Activated CD4-positive, alpha-beta memory T cell treated with anti-CD3 and anti-CD28 coated beads for 36 hours (primary cell): Measurements from ENCODE around the gene ITGA5. TPM values are rescaled to one million over a fixed set of nuclear protein-coding genes. Genes with fewer than 3 reads are reported as not detected.

ENCODE experiments used
- CTCF ChIA-PET: fragments of 350-600 bp; sonication (Branson Sonifier 250); formaldehyde crosslinking; loops from one replicate; lab custom pipeline; 2021; ENCODE audit warnings: antibody characterized with exemption, inconsistent platforms; lab: Charles Lee
- POLR2A ChIA-PET: fragments of 350-600 bp; sonication (Branson Sonifier 250); formaldehyde crosslinking; loops from one replicate; lab custom pipeline; 2021; ENCODE audit warnings: antibody characterized with exemption; lab: Charles Lee
- DNase-seq: peaks from one replicate; pipeline ENCODE4 v3.0.0-alpha.2; 2020
- H3K27ac Mint-ChIP-seq: one replicate; pipeline ENCODE4 v1.8.0; 2021; ENCODE audit warnings: mixed read lengths
- H3K27me3 Mint-ChIP-seq: one replicate; pipeline ENCODE4 v1.8.0; 2021; ENCODE audit warnings: mixed read lengths
- H3K36me3 Mint-ChIP-seq: one replicate; pipeline ENCODE4 v1.8.0; 2021; ENCODE audit warnings: mixed read lengths
- H3K4me1 Mint-ChIP-seq: one replicate; pipeline ENCODE4 v1.8.0; 2021; ENCODE audit warnings: low read depth, mixed read lengths
- H3K4me3 Mint-ChIP-seq: one replicate; pipeline ENCODE4 v1.8.0; 2021; ENCODE audit warnings: mild to moderate bottlenecking, mixed read lengths
- H3K9me3 Mint-ChIP-seq: one replicate; pipeline ENCODE4 v1.8.0; 2021; ENCODE audit warnings: mixed read lengths
- intact Hi-C: fragments of 100-400 bp; cut with micrococcal nuclease; formaldehyde crosslinking; loops from one replicate; pipeline ENCODE4 v1.15.1; 2023
- total RNA-seq, 2 experiments: library from RNA; stranded (reverse); gene quantifications; one replicate each; pipeline ENCODE4 v1.2.3, GENCODE V29; 2021

Gene ITGA5
- total RNA-seq, 2 experiments from 2014 or later, result 33.8 to 34.9 TPM

GRCh38 chr12:54430471-54431069, 11.5 kb upstream of the ITGA5 start:
- Mint-ChIP-seq H3K27me3 (peaks cover 3% of the 10 kb centered on the region), H3K4me1 (peaks cover 19% of the 10 kb centered on the region), H3K4me3 (no peak overlapping the region), H3K27ac (no peak overlapping the region), H3K9me3 (no peaks in the 10 kb centered on the region), H3K36me3 (no peaks in the 10 kb centered on the region)
- ChIA-PET POLR2A (no interaction called here), CTCF (interaction anchor here (0.8 to 25.6 kb wide), 3 partner anchors 9 to 834 kb away, joined by 3 to 693 read pairs (median 13); no protein-coding TSS in a partner anchor)
- intact Hi-C loops, result no loop called here
- DNase-seq, result no peak

- intact Hi-C loops, result no loop called here
- ChIA-PET CTCF (interaction anchor here (1.3 to 3.9 kb wide), 5 partner anchors 9 to 33 kb away, joined by 5 to 28 read pairs (median 12); no protein-coding TSS in a partner anchor), POLR2A (interaction anchor here (0.6 to 2.6 kb wide), 3 partner anchors 11 to 94 kb away, joined by 3 to 12 read pairs (median 3); partner anchors contain the start of gene ITGA5)
- peaks cover 19% of the 10 kb centered on the region for H3K4me1 Mint-ChIP-seq
- H3K9me3 Mint-ChIP-seq, result no peaks in the 10 kb centered on the region
- DNase-seq, result no peak
- H3K36me3 Mint-ChIP-seq, result no peaks in the 10 kb centered on the region
- H3K27ac Mint-ChIP-seq, result no peak overlapping the region
- no peak overlapping the region for H3K4me3 Mint-ChIP-seq
- H3K27me3 Mint-ChIP-seq, result peaks cover 3% of the 10 kb centered on the region
Measured at GRCh38 chr12:54429014-54429471, 10.0 kb upstream of the ITGA5 start.

DNA sequence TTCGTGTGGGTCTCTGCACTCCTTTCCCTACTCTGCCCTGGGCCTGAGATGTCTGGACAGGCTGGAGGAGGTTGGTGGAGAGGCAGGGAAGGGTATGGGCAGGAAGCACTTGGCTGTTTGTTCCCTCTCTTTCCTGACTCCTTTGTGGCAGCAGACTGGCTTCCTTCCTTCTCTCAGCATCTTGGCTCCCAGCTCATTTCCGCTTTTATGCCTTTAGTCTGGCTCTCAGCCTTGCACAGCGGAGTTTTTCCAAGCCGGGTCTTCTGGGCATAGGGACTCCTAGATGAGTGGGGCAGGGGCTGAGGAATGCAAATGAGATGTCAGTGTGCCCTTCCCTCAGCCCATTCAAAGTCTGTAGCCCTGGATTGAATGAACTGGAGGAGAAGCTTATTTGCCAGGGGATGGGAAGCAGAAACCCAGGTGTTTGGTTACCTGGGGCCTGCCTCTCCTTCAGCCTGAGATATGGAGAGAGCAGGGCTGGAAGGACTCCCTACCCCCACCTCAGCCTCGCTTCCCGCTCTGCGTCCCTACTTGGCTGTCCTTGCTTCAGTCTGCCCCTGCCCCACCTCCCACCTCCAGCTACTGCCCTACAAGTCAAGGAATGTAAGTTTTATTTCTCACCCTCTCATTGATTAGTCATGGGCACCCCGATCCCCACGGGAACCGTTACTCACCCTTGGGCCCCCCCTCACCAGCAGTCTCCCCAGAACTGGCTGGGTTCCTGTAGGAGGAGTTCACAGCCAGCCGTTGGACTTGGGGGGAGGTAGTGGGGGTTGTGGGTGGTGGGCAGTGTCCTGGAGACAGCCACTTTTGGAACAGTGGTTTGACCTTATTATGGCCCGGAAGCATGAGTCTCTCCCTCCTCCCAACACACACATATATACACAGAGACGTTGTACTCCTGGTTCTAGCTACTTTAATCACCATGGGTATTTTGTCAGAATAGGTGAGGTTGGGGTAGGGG, 9.3 kb upstream of the ITGA5 start:
- Mint-ChIP-seq H3K4me3 (no peak overlapping the region), H3K4me1 (peaks cover 20% of the 10 kb centered on the region), H3K27me3 (peaks cover 3% of the 10 kb centered on the region), H3K9me3 (no peaks in the 10 kb centered on the region), H3K36me3 (no peaks in the 10 kb centered on the region), H3K27ac (no peak overlapping the region)
- DNase-seq, result no peak
- intact Hi-C loops, result no loop called here
- ChIA-PET CTCF (interaction anchor here (0.8 to 3.9 kb wide), 9 partner anchors 9 to 35 kb away, joined by 3 to 28 read pairs (median 5); partner anchors contain the start of gene ITGA5), POLR2A (interaction anchor here (0.6 to 2.6 kb wide), 3 partner anchors 10 to 94 kb away, joined by 3 to 12 read pairs (median 3); partner anchors contain the start of gene ITGA5)

DNA sequence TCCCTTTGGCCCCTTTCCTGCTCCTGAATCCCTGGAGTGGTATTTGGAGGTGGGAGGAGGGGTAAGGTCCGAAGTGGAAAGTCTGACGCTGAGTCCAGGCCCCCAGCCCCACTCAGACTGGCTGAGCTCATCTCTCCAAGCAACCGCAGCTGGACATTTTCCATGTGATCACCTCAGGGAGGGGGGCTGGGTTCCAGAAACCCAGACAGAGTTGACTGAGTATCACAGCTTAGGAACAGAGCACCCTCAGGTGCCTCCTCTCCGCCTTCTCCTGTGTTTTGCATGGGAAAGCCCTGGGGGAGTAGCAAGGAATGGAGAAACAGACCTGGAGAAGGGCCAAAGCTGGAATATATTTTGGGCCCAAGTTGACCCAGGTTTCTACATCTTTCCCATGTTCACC, 8.0 kb upstream of the ITGA5 start:
- ChIA-PET POLR2A (interaction anchor here (2.6 kb wide), 1 partner anchor 9 kb away, joined by 12 read pairs; the partner anchor contains the start of gene ITGA5), CTCF (interaction anchor here (0.8 to 3.9 kb wide), 5 partner anchors 11 to 33 kb away, joined by 3 to 28 read pairs (median 5); no protein-coding TSS in a partner anchor)
- H3K27me3 Mint-ChIP-seq, result peaks cover 3% of the 10 kb centered on the region

GRCh38 chr12:54426690-54427089, 7.6 kb upstream of the ITGA5 start:
- no peak overlapping the region for H3K27ac Mint-ChIP-seq

More for the DNA sequence above, 8.0 kb upstream of the ITGA5 start:
- H3K4me3 Mint-ChIP-seq, result no peak overlapping the region
- H3K36me3 Mint-ChIP-seq, result no peaks in the 10 kb centered on the region
- peaks cover 13% of the 10 kb centered on the region for H3K4me1 Mint-ChIP-seq
- H3K27ac Mint-ChIP-seq, result no peak overlapping the region
- no peaks in the 10 kb centered on the region for H3K9me3 Mint-ChIP-seq
- DNase-seq, result no peak
- intact Hi-C loops, result no loop called here

DNA sequence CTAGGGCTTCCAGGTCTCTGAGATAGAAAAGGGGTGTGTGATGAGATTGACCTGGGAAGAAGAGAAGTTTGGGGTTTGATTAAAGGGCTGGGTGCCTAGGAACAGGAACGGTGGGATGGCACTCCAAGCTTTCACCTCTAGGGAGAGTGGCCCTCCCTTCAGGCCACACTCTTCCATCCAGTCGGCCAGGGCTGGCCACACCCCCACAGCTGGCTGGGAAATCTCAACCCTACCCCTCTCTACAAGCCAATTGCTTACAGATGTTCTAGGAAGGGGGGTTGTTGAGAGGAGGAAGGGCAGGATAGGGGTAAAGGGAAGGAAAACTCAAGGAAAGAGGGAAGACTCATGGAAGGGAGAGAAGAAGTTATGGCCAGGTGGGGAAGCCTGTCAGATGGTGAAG, 6.6 kb upstream of the ITGA5 start:
- ChIA-PET POLR2A (no interaction called here), CTCF (interaction anchor here (1.6 to 4.0 kb wide), 3 partner anchors 14 to 27 kb away, joined by 4 to 22 read pairs (median 10); no protein-coding TSS in a partner anchor)
- DNase-seq, result no peak
- Mint-ChIP-seq H3K4me1 (peaks cover 7% of the 10 kb centered on the region), H3K36me3 (no peaks in the 10 kb centered on the region), H3K4me3 (no peak overlapping the region), H3K27me3 (peaks cover 3% of the 10 kb centered on the region), H3K9me3 (no peaks in the 10 kb centered on the region), H3K27ac (no peak overlapping the region)
- intact Hi-C loops, result no loop called here

More at GRCh38 chr12:54426690-54427089, 7.6 kb upstream of the ITGA5 start:
- ChIA-PET CTCF (interaction anchor here (1.8 to 3.9 kb wide), 3 partner anchors 11 to 27 kb away, joined by 5 to 28 read pairs (median 12); no protein-coding TSS in a partner anchor), POLR2A (no interaction called here)
- no peaks in the 10 kb centered on the region for H3K9me3 Mint-ChIP-seq
- no peak overlapping the region for H3K4me3 Mint-ChIP-seq
- H3K36me3 Mint-ChIP-seq, result no peaks in the 10 kb centered on the region
- no peak for DNase-seq
- peaks cover 3% of the 10 kb centered on the region for H3K27me3 Mint-ChIP-seq
- intact Hi-C loops, result no loop called here
- peaks cover 9% of the 10 kb centered on the region for H3K4me1 Mint-ChIP-seq

DNA sequence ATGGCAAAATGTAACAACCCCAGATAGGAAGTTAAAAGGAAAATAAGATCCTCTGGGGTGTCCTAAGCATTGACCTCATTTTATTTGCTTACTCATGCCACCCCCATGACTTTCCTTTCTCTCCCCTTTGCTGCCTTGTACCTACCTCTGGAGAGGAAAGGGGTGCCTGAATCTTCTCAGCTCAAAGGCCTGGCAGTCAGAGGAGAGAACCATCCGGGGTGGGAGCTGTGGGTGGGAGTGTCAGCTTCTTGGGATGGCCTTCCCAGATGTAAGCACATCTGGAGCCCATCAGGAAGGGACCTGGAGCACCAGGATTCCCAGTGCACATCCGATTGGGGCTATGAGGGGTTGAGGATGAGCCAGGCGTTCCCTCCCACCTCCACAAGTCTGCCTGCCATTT, 5.2 kb upstream of the ITGA5 start:
- DNase-seq, result no peak
- Mint-ChIP-seq H3K9me3 (no peaks in the 10 kb centered on the region), H3K27ac (no peak overlapping the region), H3K4me3 (no peak overlapping the region), H3K36me3 (no peaks in the 10 kb centered on the region), H3K4me1 (peaks cover 17% of the 10 kb centered on the region), H3K27me3 (peaks cover 3% of the 10 kb centered on the region)
- intact Hi-C loops, result no loop called here
- POLR2A ChIA-PET, result interaction anchor here (0.7 to 1.0 kb wide), 2 partner anchors 27 kb away, joined by 3 read pairs; no protein-coding TSS in a partner anchor
- CTCF ChIA-PET, result interaction anchor here (1.6 to 4.0 kb wide), 3 partner anchors 15 to 25 kb away, joined by 4 to 22 read pairs (median 10); no protein-coding TSS in a partner anchor

DNA sequence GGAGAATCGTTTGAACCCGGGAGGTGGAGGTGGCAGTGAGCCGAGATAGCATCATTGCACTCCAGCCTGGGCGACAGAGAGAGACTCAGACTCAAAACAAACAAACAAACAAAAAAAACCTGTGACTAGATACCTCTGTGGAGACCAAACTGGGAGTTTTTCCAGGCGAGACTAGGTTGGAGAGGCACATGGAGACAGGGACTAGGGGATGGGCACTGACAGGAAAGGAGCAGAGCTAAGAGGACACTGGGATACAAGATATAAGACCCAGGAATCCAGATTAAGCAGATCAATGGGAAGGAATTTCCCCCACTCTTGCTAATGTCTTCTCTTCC, 4.7 kb upstream of the ITGA5 start:
- ChIA-PET POLR2A (interaction anchor here (0.7 to 1.0 kb wide), 2 partner anchors 26 to 27 kb away, joined by 3 read pairs; no protein-coding TSS in a partner anchor), CTCF (interaction anchor here (1.1 to 4.0 kb wide), 3 partner anchors 15 to 25 kb away, joined by 3 to 22 read pairs (median 10); no protein-coding TSS in a partner anchor)
- intact Hi-C loops, result no loop called here
- Mint-ChIP-seq H3K27me3 (peaks cover 3% of the 10 kb centered on the region), H3K36me3 (no peaks in the 10 kb centered on the region), H3K4me3 (no peak overlapping the region), H3K9me3 (no peaks in the 10 kb centered on the region), H3K4me1 (peaks cover 17% of the 10 kb centered on the region), H3K27ac (no peak overlapping the region)
- DNase-seq, result no peak

GRCh38 chr12:54421879-54422250, 2.8 kb upstream of the ITGA5 start:
- POLR2A ChIA-PET, result no interaction called here

GRCh38 chr12:54421175-54421878, 2.3 kb upstream of the ITGA5 start:
- ChIA-PET CTCF (interaction anchor here (1.0 to 14.5 kb wide), 2 partner anchors 18 to 20 kb away, joined by 3 to 319 read pairs; no protein-coding TSS in a partner anchor), POLR2A (no interaction called here)
- no peak for DNase-seq
- peaks cover 2% of the 10 kb centered on the region for H3K27me3 Mint-ChIP-seq
- no peaks in the 10 kb centered on the region for H3K9me3 Mint-ChIP-seq
- H3K4me1 Mint-ChIP-seq, result peaks cover 28% of the 10 kb centered on the region
- H3K36me3 Mint-ChIP-seq, result peaks cover 3% of the 10 kb centered on the region
- intact Hi-C loops, result no loop called here
- H3K4me3 Mint-ChIP-seq, result no peak overlapping the region
- peak overlapping the region; percentile 3 for H3K27ac Mint-ChIP-seq

More at GRCh38 chr12:54421879-54422250, 2.8 kb upstream of the ITGA5 start:
- peaks cover 23% of the 10 kb centered on the region for H3K4me1 Mint-ChIP-seq
- peak overlapping the region; percentile 3 for H3K27ac Mint-ChIP-seq
- no peaks in the 10 kb centered on the region for H3K9me3 Mint-ChIP-seq
- DNase-seq, result no peak
- peaks cover 2% of the 10 kb centered on the region for H3K27me3 Mint-ChIP-seq
- H3K4me3 Mint-ChIP-seq, result no peak overlapping the region
- intact Hi-C loops, result no loop called here
- H3K36me3 Mint-ChIP-seq, result peaks cover 3% of the 10 kb centered on the region
- CTCF ChIA-PET, result interaction anchor here (1.0 to 14.5 kb wide), 2 partner anchors 17 to 21 kb away, joined by 3 to 319 read pairs; no protein-coding TSS in a partner anchor

DNA sequence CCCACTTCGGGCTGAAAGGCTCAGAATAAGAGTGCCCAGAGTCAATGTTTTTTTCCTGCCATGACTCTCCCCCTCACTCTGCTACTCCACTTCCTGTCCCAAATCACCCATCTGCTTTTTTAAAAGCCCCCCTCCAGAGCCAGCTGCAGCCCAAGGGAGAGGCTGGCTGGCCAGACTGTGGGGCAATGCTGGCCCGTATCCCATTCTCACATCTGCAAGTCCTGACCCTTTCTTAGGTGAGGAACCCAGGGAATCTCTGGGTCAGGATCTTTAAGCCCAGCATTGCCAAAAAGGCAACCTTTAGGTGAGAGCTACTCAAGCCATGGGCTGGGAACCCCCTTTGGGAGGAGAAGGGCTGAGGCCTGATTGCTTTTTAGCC, 1.7 kb upstream of the ITGA5 start:
- intact Hi-C loops, result no loop called here
- H3K4me3 Mint-ChIP-seq, result peak overlapping the region; percentile 24
- ChIA-PET CTCF (interaction anchor here (1.0 to 14.5 kb wide), 2 partner anchors 19 to 20 kb away, joined by 3 to 319 read pairs; no protein-coding TSS in a partner anchor), POLR2A (no interaction called here)
- peaks cover under 1% of the 10 kb centered on the region for H3K27me3 Mint-ChIP-seq
- peaks cover 3% of the 10 kb centered on the region for H3K36me3 Mint-ChIP-seq
- peak overlapping the region; percentile 21 for H3K27ac Mint-ChIP-seq
- peaks cover 33% of the 10 kb centered on the region for H3K4me1 Mint-ChIP-seq
- H3K9me3 Mint-ChIP-seq, result no peaks in the 10 kb centered on the region
- no peak for DNase-seq
